DND-41 (cell line): ENCODE results near the gene IQCC.

Source experiments
- EZH2 ChIP-seq: IDR thresholded peaks from 3 replicates; pipeline ENCODE4 v1.6.1; 2012; ENCODE audit warnings: borderline replicate concordance, low read depth, mild to moderate bottlenecking, moderate library complexity, low read length, inconsistent platforms; ENCODE audit not compliant: severe bottlenecking
- TF ChIP-seq, protein P1 (sequence below): IDR thresholded peaks from 2 replicates; pipeline ENCODE4 v1.5.1; 2012; ENCODE audit warnings: borderline replicate concordance, low read length, moderate library complexity, mild to moderate bottlenecking; ENCODE audit not compliant: poor library complexity, severe bottlenecking; ENCODE audit errors: extremely low read depth

DNA sequence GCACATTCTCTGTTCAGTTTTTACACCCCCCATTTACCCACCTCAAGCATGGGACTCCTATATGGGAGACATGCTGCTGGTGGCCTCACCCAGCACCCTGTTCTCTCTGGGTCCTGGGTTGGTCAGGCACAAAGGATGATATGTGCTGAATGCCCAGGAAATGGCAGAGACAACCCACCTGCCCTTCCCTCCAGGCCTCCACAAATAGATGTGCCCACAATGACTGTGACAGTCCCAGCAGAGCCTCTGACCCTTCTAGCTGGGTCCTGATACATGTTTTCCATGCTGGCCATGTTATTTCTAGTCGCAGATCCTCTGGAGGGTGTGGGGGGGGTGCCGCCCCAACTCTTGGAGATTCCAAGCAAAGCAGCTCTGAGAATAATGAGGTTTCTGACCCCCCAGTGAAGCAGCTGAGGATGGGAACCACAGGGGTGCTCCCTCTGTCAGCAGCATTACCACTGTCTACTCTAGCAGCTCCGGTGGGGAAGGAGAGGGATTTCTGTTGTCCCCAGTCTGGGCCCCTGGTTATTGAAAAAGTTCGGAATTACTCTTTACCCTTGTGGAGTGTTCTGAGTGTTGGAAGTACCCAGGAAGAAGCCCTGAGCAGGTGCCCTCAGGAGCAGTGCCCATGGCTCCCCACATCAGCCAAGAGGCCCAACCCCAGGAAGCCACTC lies 6.3 kb upstream of the IQCC start:
- TF ChIP-seq, protein P1, sequence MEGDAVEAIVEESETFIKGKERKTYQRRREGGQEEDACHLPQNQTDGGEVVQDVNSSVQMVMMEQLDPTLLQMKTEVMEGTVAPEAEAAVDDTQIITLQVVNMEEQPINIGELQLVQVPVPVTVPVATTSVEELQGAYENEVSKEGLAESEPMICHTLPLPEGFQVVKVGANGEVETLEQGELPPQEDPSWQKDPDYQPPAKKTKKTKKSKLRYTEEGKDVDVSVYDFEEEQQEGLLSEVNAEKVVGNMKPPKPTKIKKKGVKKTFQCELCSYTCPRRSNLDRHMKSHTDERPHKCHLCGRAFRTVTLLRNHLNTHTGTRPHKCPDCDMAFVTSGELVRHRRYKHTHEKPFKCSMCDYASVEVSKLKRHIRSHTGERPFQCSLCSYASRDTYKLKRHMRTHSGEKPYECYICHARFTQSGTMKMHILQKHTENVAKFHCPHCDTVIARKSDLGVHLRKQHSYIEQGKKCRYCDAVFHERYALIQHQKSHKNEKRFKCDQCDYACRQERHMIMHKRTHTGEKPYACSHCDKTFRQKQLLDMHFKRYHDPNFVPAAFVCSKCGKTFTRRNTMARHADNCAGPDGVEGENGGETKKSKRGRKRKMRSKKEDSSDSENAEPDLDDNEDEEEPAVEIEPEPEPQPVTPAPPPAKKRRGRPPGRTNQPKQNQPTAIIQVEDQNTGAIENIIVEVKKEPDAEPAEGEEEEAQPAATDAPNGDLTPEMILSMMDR: no peak
- TF ChIP-seq EZH2: no peak
